IgD-negative memory B cell (primary cell): ENCODE measurements around the gene SNX9. TPM values are rescaled to one million over a fixed set of nuclear protein-coding genes. Genes with fewer than 3 reads are reported as not detected.
"Not testable (repeated sequence)": the region's sequence is repeated elsewhere in the genome, so short reads cannot be mapped to it uniquely, and the experiment has no call there.

Experiments
- H3K27ac Mint-ChIP-seq, 3 donors: one replicate each; pipeline ENCODE4 v1.8.0; 2020 to 2022; ENCODE audit warnings: mild to moderate bottlenecking in 3 of 3, mixed read lengths in 3 of 3, moderate library complexity in 1 of 3
- H3K27me3 Mint-ChIP-seq: one replicate; pipeline ENCODE4 v1.8.0; 2021; ENCODE audit warnings: mixed read lengths
- H3K36me3 Mint-ChIP-seq: one replicate; pipeline ENCODE4 v1.8.0; 2020; ENCODE audit warnings: mild to moderate bottlenecking, mixed read lengths
- H3K4me1 Mint-ChIP-seq, 3 donors: one replicate each; pipeline ENCODE4 v1.8.0; 2020 to 2022; ENCODE audit warnings: mixed read lengths in 3 of 3, mild to moderate bottlenecking in 1 of 3
- H3K4me3 Mint-ChIP-seq, 4 donors: one replicate each; pipeline ENCODE4 v1.8.0; 2020 to 2022; ENCODE audit warnings: mild to moderate bottlenecking in 4 of 4, mixed read lengths in 4 of 4, moderate library complexity in 3 of 4
- H3K9me3 Mint-ChIP-seq, 3 donors: one replicate each; pipeline ENCODE4 v1.8.0; 2020 to 2021; ENCODE audit warnings: mixed read lengths in 3 of 3, mild to moderate bottlenecking in 1 of 3
- polyA plus RNA-seq: library from polyadenylated mRNA; unstranded; fragments of 300-500 nt; fragmentation: Illumina TruSeq; gene quantifications from one replicate; pipeline ENCODE4 v1.2.3, GENCODE V29; 2021

SNX9 gene
- polyA plus RNA-seq, 1 donor from 2014 or later, result 21.0 TPM

DNA sequence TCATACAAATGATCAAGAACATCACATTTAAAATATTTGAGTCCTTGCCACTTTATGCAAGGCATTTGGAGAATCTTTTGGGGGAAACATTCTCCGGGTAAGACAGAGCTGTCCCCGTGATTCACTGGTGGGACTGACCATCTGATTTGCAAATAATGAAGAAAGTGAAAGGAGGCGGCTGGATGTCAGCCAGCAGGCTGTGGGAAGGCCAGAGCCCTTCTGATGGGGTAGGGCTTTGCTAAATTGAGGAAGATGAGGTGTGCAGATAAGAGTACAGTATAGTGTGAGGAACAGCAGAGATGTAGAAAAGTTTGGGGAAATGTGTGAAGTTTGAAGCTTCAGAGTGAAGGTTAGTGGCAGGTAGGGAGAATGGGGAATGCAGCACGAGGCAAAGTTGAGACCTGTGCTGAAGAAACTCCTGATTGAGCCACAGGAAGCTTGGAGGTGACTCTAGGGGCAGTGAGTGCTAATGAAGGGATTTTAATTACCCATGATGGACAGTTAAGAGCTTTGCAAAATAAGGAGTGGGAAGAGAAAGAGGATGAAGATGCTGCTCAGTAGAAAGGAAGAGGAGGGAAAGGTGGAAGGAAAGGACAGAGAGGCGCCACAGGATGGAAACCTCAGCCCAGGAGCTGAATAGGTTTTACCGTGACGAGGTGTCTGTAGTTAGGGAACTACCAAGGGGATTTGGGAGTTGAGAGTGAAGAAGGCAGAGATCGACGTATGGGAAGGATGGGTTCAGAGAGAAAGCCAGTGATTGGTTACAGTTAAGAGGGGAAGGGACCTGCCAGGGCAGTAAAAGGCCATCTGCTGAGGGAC lies 68.7 kb downstream of the SNX9 start:
- Mint-ChIP-seq H3K4me3 (peak overlapping the region in 1 of 4 donors; percentile 37), H3K36me3 (peaks cover 18% of the 10 kb centered on the region), H3K4me1 (peaks cover 0 to 12% (median 1%) of the 10 kb centered on the region in 3 donors), H3K9me3 (no peaks in the 10 kb centered on the region), H3K27me3 (no peaks in the 10 kb centered on the region), H3K27ac (peak overlapping the region in 2 of 3 donors; percentile 2 to 93)

DNA sequence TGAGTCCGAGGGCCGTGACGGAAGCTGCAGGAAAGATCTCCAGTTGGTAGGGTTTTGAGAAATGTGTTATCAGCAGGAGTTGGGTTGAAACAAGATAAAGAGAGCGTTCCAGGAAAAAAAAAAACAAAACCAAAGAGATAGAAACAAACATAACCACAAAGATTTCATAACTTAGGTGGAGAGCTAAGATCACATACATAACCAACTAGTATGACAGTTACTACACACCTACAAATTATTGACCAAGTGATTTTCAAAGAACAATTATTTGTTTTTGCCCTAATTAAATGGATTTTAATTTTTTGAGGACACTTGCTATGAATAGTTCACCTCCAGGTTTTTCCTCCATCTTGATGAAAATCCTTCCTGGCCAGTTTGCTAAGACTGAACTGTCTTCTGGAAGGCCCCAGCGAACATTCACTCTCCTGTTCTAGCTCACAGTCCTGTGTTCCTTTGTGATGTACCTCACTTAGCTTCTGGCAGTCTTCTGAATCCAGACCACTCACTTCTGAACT lies 69.4 kb downstream of the SNX9 start:
- peak overlapping the region in 1 of 4 donors; percentile 37 for H3K4me3 Mint-ChIP-seq
- H3K9me3 Mint-ChIP-seq, result no peaks in the 10 kb centered on the region
- peaks cover 0 to 12% (median 1%) of the 10 kb centered on the region in 3 donors for H3K4me1 Mint-ChIP-seq
- peak overlapping the region in 1 of 3 donors; percentile 93 for H3K27ac Mint-ChIP-seq
- peaks cover 23% of the 10 kb centered on the region for H3K36me3 Mint-ChIP-seq
- H3K27me3 Mint-ChIP-seq, result no peaks in the 10 kb centered on the region

DNA sequence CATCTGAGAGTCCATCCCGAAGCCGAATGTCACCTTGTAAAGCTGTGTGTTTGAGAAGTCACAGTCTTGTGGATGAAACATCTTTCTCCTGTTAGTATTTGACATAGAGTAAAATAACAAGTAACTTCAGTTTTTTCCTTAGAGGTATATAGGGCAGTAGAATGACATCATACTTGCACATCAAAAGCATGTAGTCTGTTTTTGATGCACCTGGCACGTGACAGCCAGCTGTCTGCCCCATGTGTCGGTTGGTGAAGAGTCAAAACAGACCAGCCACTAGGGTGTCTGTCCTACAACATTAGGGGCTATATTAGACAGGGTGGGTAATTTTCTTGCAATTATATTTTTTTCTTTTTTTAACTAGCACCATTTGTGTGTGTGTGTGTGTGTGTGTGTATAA lies 70.2 kb downstream of the SNX9 start:
- H3K27me3 Mint-ChIP-seq, result no peaks in the 10 kb centered on the region
- H3K4me3 Mint-ChIP-seq, result no peak overlapping the region
- H3K9me3 Mint-ChIP-seq, result no peaks in the 10 kb centered on the region
- H3K27ac Mint-ChIP-seq, result peak overlapping the region in 1 of 3 donors; percentile 74
- H3K36me3 Mint-ChIP-seq, result peaks cover 18% of the 10 kb centered on the region
- H3K4me1 Mint-ChIP-seq, result peaks cover 0 to 12% (median 1%) of the 10 kb centered on the region in 3 donors

DNA sequence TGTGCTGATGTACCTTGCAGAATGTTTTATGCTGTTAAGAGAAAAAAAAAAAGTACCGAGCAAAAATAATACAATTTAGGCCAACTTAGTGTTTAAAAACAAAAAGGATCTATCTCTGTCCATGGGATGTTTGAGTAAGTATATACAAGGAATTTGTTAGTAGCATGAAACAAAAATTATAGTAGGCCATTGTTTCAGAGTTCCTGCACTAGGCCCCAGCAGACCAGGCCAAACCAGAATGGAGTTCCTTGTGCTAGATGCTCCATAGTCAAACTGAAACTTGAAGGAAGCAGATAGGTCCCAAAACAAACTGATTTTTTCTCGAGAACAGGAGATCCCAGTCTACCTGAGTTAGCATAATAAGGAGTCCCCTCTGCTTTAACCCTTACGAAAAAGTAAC lies 72.5 kb downstream of the SNX9 start:
- peaks cover 9% of the 10 kb centered on the region for H3K36me3 Mint-ChIP-seq
- no peak overlapping the region for H3K4me3 Mint-ChIP-seq
- peaks cover 1 to 12% (median 3%) of the 10 kb centered on the region in 3 donors for H3K4me1 Mint-ChIP-seq
- H3K27me3 Mint-ChIP-seq, result no peaks in the 10 kb centered on the region
- no peaks in the 10 kb centered on the region for H3K9me3 Mint-ChIP-seq
- peak overlapping the region in 1 of 3 donors; percentile 37 for H3K27ac Mint-ChIP-seq

DNA sequence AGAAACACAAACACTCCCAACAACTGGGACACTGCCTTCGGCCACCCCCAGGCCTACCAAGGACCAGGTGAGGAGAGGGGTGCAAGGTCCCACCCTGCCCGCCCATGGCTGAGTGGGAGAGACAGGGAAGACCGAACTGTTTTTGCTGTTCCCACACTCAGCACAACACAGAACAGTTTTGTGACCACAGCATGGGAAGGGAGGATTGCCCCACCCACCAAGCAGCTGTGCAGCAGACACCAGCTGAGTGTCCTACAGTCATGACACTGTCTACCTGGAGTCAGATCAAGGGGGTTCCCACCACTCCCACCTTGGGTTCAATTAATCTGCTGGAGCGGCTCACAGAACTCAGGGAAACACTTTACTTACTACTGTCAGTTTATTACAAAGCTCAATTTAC lies 73.9 kb downstream of the SNX9 start:
- H3K27ac Mint-ChIP-seq, result peak overlapping the region in 1 of 3 donors; percentile 84
- H3K9me3 Mint-ChIP-seq, result no peaks in the 10 kb centered on the region
- no peak overlapping the region for H3K4me3 Mint-ChIP-seq
- no peaks in the 10 kb centered on the region for H3K27me3 Mint-ChIP-seq
- peaks cover 11% of the 10 kb centered on the region for H3K36me3 Mint-ChIP-seq
- H3K4me1 Mint-ChIP-seq, result peaks cover 1 to 6% (median 3%) of the 10 kb centered on the region in 3 donors

DNA sequence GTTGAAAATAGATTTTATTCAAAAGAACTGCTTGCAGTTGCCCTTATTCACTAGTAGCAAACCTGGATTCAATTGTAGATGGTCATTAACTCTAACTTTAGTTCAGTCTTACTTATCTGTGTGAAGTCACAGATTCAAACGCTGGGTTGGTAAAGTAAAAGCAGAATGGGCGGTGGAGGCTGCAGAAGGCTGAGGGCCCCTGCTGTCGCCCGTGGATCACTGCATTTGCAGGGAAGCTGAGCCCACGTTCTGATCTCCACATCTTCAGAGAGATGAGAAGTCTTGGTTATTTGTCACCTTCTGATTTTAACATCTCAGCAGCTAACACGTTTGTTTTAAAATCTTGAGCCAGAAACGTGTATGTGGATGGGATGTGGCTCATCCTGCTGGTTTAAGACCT lies 75.1 kb downstream of the SNX9 start:
- no peak overlapping the region for H3K4me3 Mint-ChIP-seq
- peaks cover 11% of the 10 kb centered on the region for H3K36me3 Mint-ChIP-seq
- peaks cover 0 to 3% (median 0%) of the 10 kb centered on the region in 3 donors for H3K4me1 Mint-ChIP-seq
- no peaks in the 10 kb centered on the region for H3K27me3 Mint-ChIP-seq
- H3K9me3 Mint-ChIP-seq, result no peaks in the 10 kb centered on the region
- no peak overlapping the region for H3K27ac Mint-ChIP-seq

DNA sequence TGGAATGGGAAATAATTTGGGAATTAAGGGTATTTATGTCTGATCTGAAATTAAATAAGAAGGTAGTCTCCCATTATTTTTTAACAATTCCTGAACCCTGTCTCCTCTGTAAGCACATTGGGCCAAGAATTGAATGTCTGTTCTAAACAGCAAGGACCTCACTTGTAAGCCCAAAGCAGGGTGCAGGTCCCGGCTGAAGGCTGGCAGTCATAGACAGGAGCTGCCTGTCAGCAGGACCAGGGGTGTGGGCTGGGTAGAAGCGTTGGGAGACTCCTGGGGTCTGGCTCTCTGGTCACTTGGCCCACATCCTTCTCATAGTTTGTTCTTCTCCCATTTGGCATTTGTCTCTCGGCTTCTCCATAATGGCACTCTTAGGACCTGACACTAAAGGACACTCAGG lies 75.6 kb downstream of the SNX9 start:
- no peak overlapping the region for H3K27ac Mint-ChIP-seq
- peaks cover 0 to 3% (median 0%) of the 10 kb centered on the region in 3 donors for H3K4me1 Mint-ChIP-seq
- H3K4me3 Mint-ChIP-seq, result no peak overlapping the region
- peaks cover 11% of the 10 kb centered on the region for H3K36me3 Mint-ChIP-seq
- H3K27me3 Mint-ChIP-seq, result no peaks in the 10 kb centered on the region
- no peaks in the 10 kb centered on the region for H3K9me3 Mint-ChIP-seq

DNA sequence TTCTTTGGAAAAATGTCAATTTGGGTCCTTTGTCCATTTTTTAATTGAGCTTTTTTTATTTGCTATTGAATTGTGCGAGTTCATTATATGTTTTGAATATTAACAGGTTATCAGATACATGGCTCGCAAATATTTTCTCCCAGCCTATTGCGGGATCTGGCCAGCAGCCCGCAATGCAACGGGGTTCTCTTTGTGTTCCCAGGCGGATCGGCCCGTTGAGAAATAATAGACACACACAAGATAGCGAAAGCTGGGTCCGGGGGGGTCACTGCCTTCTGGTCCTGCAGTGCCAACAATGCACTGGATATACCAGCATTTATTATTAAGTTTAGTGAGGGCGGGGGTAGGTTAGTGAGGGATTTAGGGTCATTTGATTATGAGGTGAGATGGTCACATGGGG lies 77.2 kb downstream of the SNX9 start:
- H3K36me3 Mint-ChIP-seq, result peaks cover 11% of the 10 kb centered on the region
- not testable (repeated sequence) for H3K9me3 Mint-ChIP-seq

DNA sequence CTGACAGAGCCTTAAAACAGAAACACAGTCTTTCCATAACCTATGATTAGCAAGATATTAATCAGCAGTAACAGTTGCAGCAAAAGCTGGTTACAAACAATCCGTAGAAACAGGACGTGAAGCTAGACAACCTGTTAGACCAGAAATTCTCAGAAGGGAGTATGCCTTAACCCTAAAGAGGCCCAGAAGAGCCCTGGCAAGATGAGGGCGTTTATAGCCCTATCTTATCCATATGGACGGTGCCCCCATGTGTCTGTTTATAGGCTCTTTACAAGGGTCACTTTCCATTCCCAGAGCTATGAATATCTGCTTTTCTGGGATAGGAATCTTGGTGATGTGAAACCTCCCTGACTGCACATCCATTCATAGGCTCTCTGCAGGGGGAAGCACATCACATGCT lies 77.7 kb downstream of the SNX9 start:
- Mint-ChIP-seq H3K36me3 (peaks cover 14% of the 10 kb centered on the region), H3K27ac (peak overlapping the region in 1 of 3 donors; percentile 35)
- not testable (repeated sequence) for H3K4me1 Mint-ChIP-seq, H3K27me3 Mint-ChIP-seq, H3K9me3 Mint-ChIP-seq, H3K4me3 Mint-ChIP-seq

More for the DNA sequence above, 77.2 kb downstream of the SNX9 start:
- H3K27ac Mint-ChIP-seq, result peak overlapping the region in 2 of 3 donors; percentile 16 to 35
- H3K4me1 Mint-ChIP-seq, H3K27me3 Mint-ChIP-seq, H3K4me3 Mint-ChIP-seq: not testable (repeated sequence)

DNA sequence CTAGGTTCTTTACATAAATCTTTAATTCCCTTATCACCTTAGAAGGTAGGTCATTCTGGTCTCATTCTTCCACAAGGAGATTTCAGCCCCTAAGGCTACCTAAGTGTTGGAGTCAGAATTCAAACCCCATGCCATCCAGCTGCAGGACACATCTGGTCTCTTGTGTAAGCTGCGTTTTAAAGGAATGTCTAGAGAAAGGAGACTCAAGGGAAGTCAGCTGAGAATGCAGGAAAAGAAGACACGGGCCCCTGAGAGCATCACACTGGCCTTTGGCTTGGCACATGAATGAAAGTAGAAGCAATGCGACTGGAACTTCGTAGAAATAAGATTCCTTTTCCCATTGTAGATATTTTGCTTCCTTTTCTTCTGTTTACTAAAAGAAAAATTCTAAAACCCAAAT lies 82.0 kb downstream of the SNX9 start:
- H3K27me3 Mint-ChIP-seq, result no peaks in the 10 kb centered on the region
- peaks cover 0 to 1% (median 0%) of the 10 kb centered on the region in 3 donors for H3K9me3 Mint-ChIP-seq
- no peak overlapping the region for H3K4me3 Mint-ChIP-seq
- H3K27ac Mint-ChIP-seq, result no peak overlapping the region
- H3K36me3 Mint-ChIP-seq, result peaks cover 15% of the 10 kb centered on the region
- H3K4me1 Mint-ChIP-seq, result peaks cover 13 to 24% (median 22%) of the 10 kb centered on the region in 3 donors

DNA sequence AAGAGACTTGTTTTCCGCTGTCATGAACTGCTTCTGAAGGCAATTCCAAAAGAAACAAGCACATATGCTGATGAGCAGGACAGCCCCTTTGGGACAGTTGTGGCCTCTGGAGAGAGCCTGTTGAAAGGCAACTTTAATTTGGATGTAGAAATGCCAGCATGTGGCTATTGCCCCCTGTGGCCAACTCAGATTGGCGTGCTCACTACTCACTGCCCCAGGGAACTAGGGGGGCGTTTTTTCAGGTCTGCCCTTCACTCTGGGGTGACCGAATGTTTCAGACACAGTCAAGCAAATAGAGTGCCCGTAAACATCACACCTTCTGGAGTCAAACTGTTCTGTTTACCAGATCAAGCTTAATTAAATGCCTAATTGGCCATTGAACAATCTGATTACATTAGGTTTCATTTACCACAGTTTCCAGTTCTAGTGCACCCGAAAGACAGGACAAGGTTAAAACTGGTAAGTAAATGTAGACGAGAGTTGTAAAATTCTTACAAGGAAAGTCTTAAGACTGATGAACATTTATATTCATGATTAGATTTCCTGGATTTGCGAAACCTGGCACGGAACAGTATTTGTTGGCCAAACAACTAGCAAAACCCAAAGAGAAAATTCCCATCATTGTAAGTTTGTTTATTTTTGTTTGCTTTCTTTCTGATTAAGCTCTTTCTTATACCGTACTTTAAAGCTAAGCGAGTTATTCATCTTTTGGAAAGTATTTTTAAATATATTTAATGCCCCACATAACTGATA lies 82.7 kb downstream of the SNX9 start:
- Mint-ChIP-seq H3K36me3 (peaks cover 18% of the 10 kb centered on the region), H3K4me3 (no peak overlapping the region), H3K27me3 (no peaks in the 10 kb centered on the region), H3K4me1 (peaks cover 13 to 24% (median 19%) of the 10 kb centered on the region in 3 donors), H3K9me3 (peaks cover 0 to 1% (median 0%) of the 10 kb centered on the region in 3 donors), H3K27ac (peak overlapping the region in 1 of 3 donors; percentile 16)

DNA sequence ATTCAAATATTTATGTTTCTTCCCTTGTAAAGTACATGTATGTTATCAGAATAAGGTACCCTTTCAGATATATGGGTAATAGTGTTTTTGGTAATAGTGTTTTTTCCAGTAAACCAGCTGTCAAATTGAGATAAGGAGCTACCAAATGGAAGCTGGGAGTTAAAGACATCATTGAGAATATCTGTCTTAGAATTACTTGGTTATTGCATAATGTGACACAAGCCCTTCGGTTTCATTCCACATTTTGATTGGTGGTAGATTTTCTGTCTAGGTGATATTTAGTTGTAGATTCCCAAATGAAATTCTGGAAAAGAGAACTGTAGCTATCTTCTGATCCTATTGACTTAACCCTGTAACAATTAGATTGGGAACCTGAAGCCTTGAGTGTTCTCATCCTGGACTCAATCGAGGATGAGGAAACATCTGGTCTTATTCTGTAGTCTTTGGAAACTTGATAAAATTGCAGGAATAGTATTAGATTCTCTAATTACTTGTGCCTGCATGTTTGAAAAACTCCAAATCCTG lies 83.6 kb downstream of the SNX9 start:
- H3K36me3 Mint-ChIP-seq, result peaks cover 16% of the 10 kb centered on the region

DNA sequence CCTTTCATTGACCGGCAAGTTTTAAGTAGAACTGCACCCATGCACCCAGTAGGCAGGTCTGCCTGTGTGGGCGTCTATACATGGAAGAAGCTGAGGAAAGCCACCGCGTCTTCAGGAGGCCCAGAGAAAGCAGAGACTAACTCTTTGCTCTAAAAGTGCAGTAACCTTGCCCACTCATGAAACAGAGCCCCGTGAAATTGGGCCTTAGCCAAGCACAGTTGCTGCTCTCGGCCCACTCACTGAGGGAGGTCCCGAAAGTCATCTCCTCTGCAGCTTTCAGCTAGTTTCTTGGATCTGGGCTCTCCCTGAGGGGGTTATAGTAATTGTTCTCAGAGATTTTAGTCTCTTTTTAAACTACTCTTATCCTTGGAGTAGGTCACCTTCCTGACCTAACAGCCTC lies 84.6 kb downstream of the SNX9 start:
- Mint-ChIP-seq H3K4me3 (no peak overlapping the region), H3K36me3 (peaks cover 14% of the 10 kb centered on the region), H3K4me1 (peaks cover 13 to 24% (median 19%) of the 10 kb centered on the region in 3 donors), H3K27ac (peak overlapping the region in 1 of 3 donors; percentile 68), H3K9me3 (peaks cover 0 to 1% (median 0%) of the 10 kb centered on the region in 3 donors), H3K27me3 (no peaks in the 10 kb centered on the region)

More for the DNA sequence above, 83.6 kb downstream of the SNX9 start:
- H3K9me3 Mint-ChIP-seq, result peaks cover 0 to 1% (median 0%) of the 10 kb centered on the region in 3 donors
- H3K27ac Mint-ChIP-seq, result no peak overlapping the region
- H3K4me3 Mint-ChIP-seq, result no peak overlapping the region
- H3K4me1 Mint-ChIP-seq, result peaks cover 13 to 24% (median 19%) of the 10 kb centered on the region in 3 donors
- H3K27me3 Mint-ChIP-seq, result no peaks in the 10 kb centered on the region

DNA sequence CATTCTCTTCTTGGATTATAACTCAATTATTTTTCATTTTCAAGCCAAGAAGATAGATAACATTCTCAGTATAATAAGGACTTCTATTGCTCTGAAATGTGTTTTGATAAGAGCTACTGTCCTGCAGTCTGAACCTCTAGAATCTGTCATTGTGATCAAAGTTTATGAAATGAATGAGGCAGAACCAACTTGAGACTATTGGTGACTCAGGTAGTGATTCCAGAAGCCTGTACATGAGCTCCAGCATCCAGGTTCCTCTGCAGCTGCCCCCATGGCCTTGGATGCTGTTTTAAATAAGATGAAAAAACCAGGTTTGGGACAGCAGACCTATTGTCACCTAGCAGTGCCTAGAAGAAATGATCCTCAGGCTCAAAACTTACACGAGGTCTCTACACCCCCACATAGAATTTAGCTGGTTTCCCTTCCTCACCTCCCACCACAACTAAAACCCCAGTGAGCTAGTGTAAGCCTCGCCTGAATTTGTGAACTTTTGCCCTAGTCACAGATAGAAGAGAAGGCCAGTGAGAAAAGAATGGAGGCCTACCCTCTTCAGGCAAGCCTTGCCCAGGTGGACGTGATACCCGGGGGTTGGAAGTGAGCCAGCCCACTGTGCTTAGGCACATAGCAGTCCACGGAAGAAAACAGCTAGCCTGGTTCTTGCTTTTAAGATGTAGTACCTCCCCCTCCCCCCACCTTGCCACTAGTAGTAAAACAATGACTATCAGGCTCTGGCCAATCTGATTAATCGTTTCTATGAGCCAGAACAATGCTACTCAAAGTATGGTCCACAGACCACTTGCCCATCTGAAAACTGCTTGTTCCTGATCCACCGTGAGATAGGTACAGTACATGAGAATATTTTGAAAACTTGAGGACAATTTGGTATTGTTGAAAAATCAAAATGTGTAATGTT lies 85.6 kb downstream of the SNX9 start:
- H3K27me3 Mint-ChIP-seq, result no peaks in the 10 kb centered on the region
- peak overlapping the region; percentile 67 to 72 (median 68) for H3K27ac Mint-ChIP-seq
- H3K9me3 Mint-ChIP-seq, result peaks cover 0 to 1% (median 0%) of the 10 kb centered on the region in 3 donors
- H3K4me3 Mint-ChIP-seq, result peak overlapping the region in 1 of 4 donors; percentile 20
- H3K36me3 Mint-ChIP-seq, result peaks cover 16% of the 10 kb centered on the region
- peaks cover 14 to 24% (median 20%) of the 10 kb centered on the region in 3 donors for H3K4me1 Mint-ChIP-seq
